OCI-LY7 (cell line): ENCODE measurements around the gene SERPINH1. TPM values are rescaled to one million over a fixed set of nuclear protein-coding genes. Genes with fewer than 3 reads are reported as not detected.

Source experiments
- BruUV-seq: library from RNA; stranded (reverse); fragments of 400-500 nt; replicated peaks from 2 replicates; lab custom pipeline; 2021; lab: Mats Ljungman, UMichigan
- CTCF ChIA-PET: fragments of 300-600 bp; sonication (Branson Sonifier 250); formaldehyde crosslinking; loops from one replicate; lab custom pipeline; 2022; ENCODE audit warnings: antibody characterized with exemption; ENCODE audit not compliant: unreplicated experiment; lab: Charles Lee
- POLR2A ChIA-PET: fragments of 300-600 bp; sonication (Branson Sonifier 250); formaldehyde crosslinking; loops from one replicate; lab custom pipeline; 2022; ENCODE audit warnings: antibody characterized with exemption; lab: Charles Lee
- DNase-seq: peaks from one replicate; pipeline ENCODE4 v3.0.0-alpha.2; 2015; ENCODE audit warnings: low spot score
- H2AFZ ChIP-seq: fragments of 200-600 bp; sonication (generic), shearing (Covaris generic); 2 replicates; pipeline ENCODE4 v1.6.1; 2014; ENCODE audit warnings: mild to moderate bottlenecking, antibody characterized with exemption, low read length, moderate library complexity
- H3K27ac ChIP-seq: fragments of 200-600 bp; sonication (generic); 2 replicates; pipeline ENCODE4 v1.5.1; 2014; ENCODE audit warnings: mixed run types, low read depth, mild to moderate bottlenecking, moderate library complexity, low read length, inconsistent platforms; ENCODE audit not compliant: poor library complexity, severe bottlenecking
- H3K36me3 ChIP-seq: fragments of 200-600 bp; sonication (generic); 2 replicates; pipeline ENCODE4 v1.6.1; 2014; ENCODE audit warnings: mild to moderate bottlenecking, antibody characterized with exemption, low read length, moderate library complexity, mixed read lengths; ENCODE audit not compliant: insufficient read depth
- H3K4me1 ChIP-seq: fragments of 200-600 bp; sonication (generic); 2 replicates; pipeline ENCODE4 v1.5.1; 2014; ENCODE audit warnings: mild to moderate bottlenecking, low read length; ENCODE audit not compliant: insufficient read depth, poor library complexity, severe bottlenecking
- H3K4me2 ChIP-seq: fragments of 200-600 bp; sonication (generic); 2 replicates; pipeline ENCODE4 v1.6.1; 2014; ENCODE audit warnings: mild to moderate bottlenecking, low read length
- H3K4me3 ChIP-seq: fragments of 200-600 bp; sonication (generic); 2 replicates; pipeline ENCODE4 v1.5.1; 2014; ENCODE audit warnings: mild to moderate bottlenecking, low read depth, low read length; ENCODE audit not compliant: poor library complexity, severe bottlenecking
- H3K79me2 ChIP-seq: fragments of 200-600 bp; sonication (generic); 2 replicates; pipeline ENCODE4 v1.6.1; 2016; ENCODE audit warnings: low read depth, mild to moderate bottlenecking, low read length, moderate library complexity, mixed read lengths; ENCODE audit not compliant: insufficient read depth
- H3K9me2 ChIP-seq: fragments of 200-600 bp; sonication (generic); 2 replicates; pipeline ENCODE4 v1.6.1; 2016; ENCODE audit warnings: mild to moderate bottlenecking, low read length, mixed read lengths; ENCODE audit not compliant: insufficient read depth
- H3K9me3 ChIP-seq: fragments of 200-600 bp; sonication (generic); 2 replicates; pipeline ENCODE4 v1.6.1; 2014; ENCODE audit warnings: mild to moderate bottlenecking, mixed run types, low read length, mixed read lengths
- H4K20me1 ChIP-seq: fragments of 200-600 bp; sonication (generic); 2 replicates; pipeline ENCODE4 v1.6.1; 2014; ENCODE audit warnings: mild to moderate bottlenecking, antibody characterized with exemption, low read length, moderate library complexity, mixed read lengths; ENCODE audit not compliant: insufficient read depth
- EZH2phosphoT487 ChIP-seq: fragments of 200-600 bp; sonication (generic); IDR thresholded peaks from 2 replicates; pipeline ENCODE4 v1.6.1; 2018; ENCODE audit warnings: low read depth, borderline replicate concordance, mild to moderate bottlenecking, mixed run types, antibody characterized with exemption, low read length, moderate library complexity, mixed read lengths
- intact Hi-C: fragments of 100-400 bp; cut with micrococcal nuclease; formaldehyde crosslinking; loops from one replicate; pipeline ENCODE4 v1.10.0; 2022; ENCODE audit not compliant: unreplicated experiment
- total RNA-seq, 2 experiments: library from RNA; depleted of rRNA in 1 of 2; stranded (reverse); fragments of >200 nt in 1 of 2; shearing (Covaris generic) in 1 of 2; gene quantifications; 2 replicates each; pipeline ENCODE4 v1.2.3, GENCODE V29; 2014 to 2022
- TF ChIP-seq, protein P1 (sequence below): fragments of 200-600 bp; sonication (generic); conservative IDR thresholded peaks from 2 replicates; pipeline ENCODE4 v1.5.1; 2014; ENCODE audit warnings: mild to moderate bottlenecking, antibody characterized with exemption, low read length, moderate library complexity, mixed read lengths

SERPINH1 gene
- total RNA-seq, 2 experiments from 2014 or later, result not detected

- intact Hi-C loops, result no loop called here
- Histone ChIP-seq H3K4me3 (no peak overlapping the region), H3K4me1 (peaks cover 67% of the 10 kb centered on the region), H2AFZ (no peak overlapping the region), H3K4me2 (peak overlapping the region; percentile 51), H3K27ac (peak overlapping the region; percentile 24), H3K36me3 (peaks cover 3% of the 10 kb centered on the region; the same call in 1 of the 2 replicates), H3K79me2 (no peaks in the 10 kb centered on the region), H3K9me3 (no peaks in the 10 kb centered on the region), H4K20me1 (no peaks in the 10 kb centered on the region), H3K9me2 (no peaks in the 10 kb centered on the region)
- ChIA-PET CTCF (interaction anchor here (1.2 kb wide), 1 partner anchor 10 kb away, joined by 5 read pairs; no protein-coding TSS in a partner anchor), POLR2A (interaction anchor here (0.5 to 0.8 kb wide), 2 partner anchors 46 to 52 kb away, joined by 3 read pairs; no protein-coding TSS in a partner anchor)
- DNase-seq, result no peak
- TF ChIP-seq EZH2phosphoT487, result no peak
- TF ChIP-seq, protein P1, sequence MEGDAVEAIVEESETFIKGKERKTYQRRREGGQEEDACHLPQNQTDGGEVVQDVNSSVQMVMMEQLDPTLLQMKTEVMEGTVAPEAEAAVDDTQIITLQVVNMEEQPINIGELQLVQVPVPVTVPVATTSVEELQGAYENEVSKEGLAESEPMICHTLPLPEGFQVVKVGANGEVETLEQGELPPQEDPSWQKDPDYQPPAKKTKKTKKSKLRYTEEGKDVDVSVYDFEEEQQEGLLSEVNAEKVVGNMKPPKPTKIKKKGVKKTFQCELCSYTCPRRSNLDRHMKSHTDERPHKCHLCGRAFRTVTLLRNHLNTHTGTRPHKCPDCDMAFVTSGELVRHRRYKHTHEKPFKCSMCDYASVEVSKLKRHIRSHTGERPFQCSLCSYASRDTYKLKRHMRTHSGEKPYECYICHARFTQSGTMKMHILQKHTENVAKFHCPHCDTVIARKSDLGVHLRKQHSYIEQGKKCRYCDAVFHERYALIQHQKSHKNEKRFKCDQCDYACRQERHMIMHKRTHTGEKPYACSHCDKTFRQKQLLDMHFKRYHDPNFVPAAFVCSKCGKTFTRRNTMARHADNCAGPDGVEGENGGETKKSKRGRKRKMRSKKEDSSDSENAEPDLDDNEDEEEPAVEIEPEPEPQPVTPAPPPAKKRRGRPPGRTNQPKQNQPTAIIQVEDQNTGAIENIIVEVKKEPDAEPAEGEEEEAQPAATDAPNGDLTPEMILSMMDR, result no peak
- no TSS peak for BruUV-seq
These were observed 43.9 kb upstream of the SERPINH1 start for GRCh38 chr11:75518204-75518549.

DNA sequence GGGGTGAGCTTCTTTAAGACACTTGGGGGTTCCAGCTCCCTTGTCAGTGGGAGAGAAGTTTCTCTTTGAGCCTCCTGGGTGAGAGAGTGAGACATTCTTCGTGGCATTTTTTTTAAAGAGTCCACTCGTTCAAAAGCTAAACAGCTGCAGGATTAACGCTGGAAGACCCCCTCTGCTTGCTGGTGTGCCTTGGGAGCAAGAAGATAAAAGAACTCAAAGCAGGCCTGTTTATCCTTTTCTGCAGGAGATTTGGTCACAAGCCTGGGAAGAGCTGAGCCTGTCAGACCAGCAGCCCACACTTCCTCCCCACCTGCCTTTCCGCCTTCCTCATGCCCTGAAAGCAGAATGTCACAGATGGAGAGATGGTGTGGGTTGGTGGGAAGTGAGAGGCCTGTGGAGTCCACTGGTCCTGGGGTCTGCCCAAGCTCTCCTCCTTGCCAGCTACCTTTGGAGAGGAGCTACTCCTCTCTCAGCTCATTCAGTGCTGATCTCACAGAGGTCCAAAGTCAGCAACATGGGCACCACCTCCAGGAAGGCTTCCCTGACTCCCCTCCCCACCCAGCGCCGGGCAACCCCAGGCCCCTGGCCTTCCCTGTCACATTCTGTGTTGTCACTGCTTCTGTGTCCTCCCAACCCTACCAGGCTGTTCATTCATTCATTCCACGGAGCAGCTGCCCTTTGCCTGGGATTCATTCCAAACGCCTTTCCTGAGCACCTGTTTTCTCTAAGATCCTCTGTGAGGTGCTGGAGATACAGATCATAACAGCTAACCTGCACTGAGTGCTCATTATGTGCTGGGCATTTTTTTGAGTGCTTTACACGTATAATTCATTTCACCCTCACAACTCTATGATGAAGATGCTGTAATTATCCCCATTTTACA, 43.0 kb upstream of the SERPINH1 start:
- intact Hi-C loops, result no loop called here
- H3K27ac ChIP-seq, result peak overlapping the region; percentile 24
- no peak for TF ChIP-seq EZH2phosphoT487
- TF ChIP-seq, protein P1, result no peak
- POLR2A ChIA-PET, result interaction anchor here (0.5 to 0.9 kb wide), 4 partner anchors 9 to 52 kb away, joined by 3 to 4 read pairs (median 3); no protein-coding TSS in a partner anchor
- no peaks in the 10 kb centered on the region for H4K20me1 ChIP-seq
- peaks cover 3% of the 10 kb centered on the region; the same call in 1 of the 2 replicates for H3K36me3 ChIP-seq
- no peaks in the 10 kb centered on the region for H3K9me3 ChIP-seq
- no peaks in the 10 kb centered on the region for H3K79me2 ChIP-seq
- no TSS peak for BruUV-seq
- CTCF ChIA-PET, result interaction anchor here (0.6 to 1.2 kb wide), 2 partner anchors 11 to 16 kb away, joined by 3 to 5 read pairs; no protein-coding TSS in a partner anchor
- H3K9me2 ChIP-seq, result no peaks in the 10 kb centered on the region
- no peak for DNase-seq
- H3K4me2 ChIP-seq, result peak overlapping the region; percentile 51
- H3K4me3 ChIP-seq, result no peak overlapping the region
- no peak overlapping the region for H2AFZ ChIP-seq
- H3K4me1 ChIP-seq, result peaks cover 67% of the 10 kb centered on the region
